ENCODE measurements around the gene IL37.
A peak's percentile ranks its signal among the peaks of the same experiment; 100 is the strongest.
"Not testable (repeated sequence)": the region's sequence is repeated elsewhere in the genome, so short reads cannot be mapped to it uniquely, and the experiment has no call there.

IL37 gene

GRCh38 chr2:112923967-112924338 is 13.0 kb downstream of the IL37 start:
- peak; percentile 38 for DNase-seq

GRCh38 chr2:112924360-112924759 is 13.4 kb downstream of the IL37 start:
- DNase-seq, result no peak

GRCh38 chr2:112924821-112925220 is 13.9 kb downstream of the IL37 start:
- DNase-seq, result no peak

GRCh38 chr2:112926707-112927106 is 15.7 kb downstream of the IL37 start:
- no peak for DNase-seq

- DNase-seq, result no peak
Observed at GRCh38 chr2:112927745-112928144, 16.8 kb downstream of the IL37 start.

- DNase-seq, result no peak
Observed at GRCh38 chr2:112933261-112933660, 22.3 kb downstream of the IL37 start.

- not testable (repeated sequence) for DNase-seq
Observed at GRCh38 chr2:112934117-112934516, 23.2 kb downstream of the IL37 start.

- DNase-seq, result no peak
Observed at GRCh38 chr2:112936927-112937232, 25.9 kb downstream of the IL37 start.

GRCh38 chr2:112938904-112939303 is 27.9 kb downstream of the IL37 start:
- DNase-seq, result no peak

GRCh38 chr2:112939425-112939824 is 28.5 kb downstream of the IL37 start:
- no peak for DNase-seq

GRCh38 chr2:112940859-112941625 is 30.1 kb downstream of the IL37 start:
- no peak for DNase-seq

- peak; percentile 64 for DNase-seq
Observed at GRCh38 chr2:112941753-112942653, 31.0 kb downstream of the IL37 start.

GRCh38 chr2:112942654-112943002 is 31.7 kb downstream of the IL37 start:
- DNase-seq, result no peak

GRCh38 chr2:112944971-112945370 is 34.0 kb downstream of the IL37 start:
- DNase-seq, result no peak

GRCh38 chr2:112946086-112946485 is 35.1 kb downstream of the IL37 start:
- DNase-seq, result no peak

GRCh38 chr2:112947374-112947773 is 36.4 kb downstream of the IL37 start:
- no peak for DNase-seq

- DNase-seq, result no peak
Observed at GRCh38 chr2:112949456-112949855, 38.5 kb downstream of the IL37 start.

- no peak for DNase-seq
Observed at GRCh38 chr2:112954364-112954763, 43.4 kb downstream of the IL37 start.

GRCh38 chr2:112957511-112957910 is 46.5 kb downstream of the IL37 start:
- no peak for DNase-seq

GRCh38 chr2:112958428-112959108 is 47.6 kb downstream of the IL37 start:
- peak; percentile 8 for DNase-seq

GRCh38 chr2:112959109-112959812 is 48.3 kb downstream of the IL37 start:
- no peak for DNase-seq

GRCh38 chr2:112960230-112960825 is 49.4 kb downstream of the IL37 start:
- DNase-seq, result no peak
